ELF-1 (cell line): ENCODE results near the gene SPHK1.

ENCODE experiments used
- DNase-seq: peaks from one replicate; pipeline ENCODE4 v3.0.0-alpha.2; 2016; ENCODE audit warnings: low read depth, low spot score

SPHK1 gene

GRCh38 chr17:76384987-76385891 is 830 bp downstream of the SPHK1 start:
- peak; percentile 54 for DNase-seq

GRCh38 chr17:76385892-76386786 is 1.7 kb downstream of the SPHK1 start:
- peak; percentile 89 for DNase-seq

- no peak for DNase-seq
Measured at GRCh38 chr17:76386966-76387765, 2.8 kb downstream of the SPHK1 start.

- no peak for DNase-seq
Measured at GRCh38 chr17:76388966-76389888, 4.8 kb downstream of the SPHK1 start.

DNA sequence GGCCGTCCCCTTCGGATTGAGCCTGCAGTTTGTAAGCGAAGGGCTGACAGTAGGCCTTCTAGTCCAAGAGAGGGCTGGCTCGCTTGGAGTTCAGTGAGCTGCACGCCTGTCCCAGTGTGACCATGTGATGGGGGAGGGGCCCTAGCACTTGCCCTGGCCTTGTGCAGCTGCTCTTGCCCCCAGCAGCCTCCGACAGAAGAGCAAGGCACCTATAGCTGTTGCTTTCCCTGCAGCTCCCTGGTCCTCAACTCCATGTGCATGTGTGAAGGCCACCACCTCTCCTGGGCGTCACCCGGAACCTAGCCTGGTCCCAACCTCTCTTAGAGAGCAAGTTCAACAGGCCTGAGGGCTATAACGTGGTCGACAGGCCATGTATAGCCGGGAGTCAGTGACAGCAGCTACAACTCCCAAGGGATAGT is 5.6 kb downstream of the SPHK1 start:
- DNase-seq = peak; percentile 47

DNA sequence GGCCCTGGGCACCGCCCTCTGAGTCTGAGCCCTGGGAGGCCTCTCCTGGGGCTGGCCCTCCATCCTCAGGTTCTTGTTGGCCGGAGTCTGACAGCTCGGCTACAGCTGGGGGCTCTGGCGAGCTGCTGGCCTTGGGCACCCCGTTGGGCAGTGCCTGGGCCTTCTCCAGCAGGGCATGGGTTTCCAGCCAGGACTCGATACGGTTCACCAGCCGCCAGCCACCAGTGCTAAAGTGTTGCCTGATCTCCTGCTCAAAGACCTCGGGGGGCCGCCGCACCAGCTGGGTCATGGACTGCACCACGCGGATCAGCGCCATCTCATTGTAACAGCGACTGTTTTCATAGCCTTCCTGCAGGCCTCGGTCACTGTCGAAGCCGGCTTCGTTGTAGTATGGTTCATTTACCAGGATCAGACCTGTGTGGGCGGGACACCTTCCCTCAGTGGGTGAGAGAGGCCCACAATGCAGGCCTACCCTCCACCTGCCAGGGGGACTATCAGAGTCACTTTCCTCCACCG is 6.8 kb downstream of the SPHK1 start:
- no peak for DNase-seq

GRCh38 chr17:76394166-76394565 is 9.8 kb downstream of the SPHK1 start:
- DNase-seq = no peak

DNA sequence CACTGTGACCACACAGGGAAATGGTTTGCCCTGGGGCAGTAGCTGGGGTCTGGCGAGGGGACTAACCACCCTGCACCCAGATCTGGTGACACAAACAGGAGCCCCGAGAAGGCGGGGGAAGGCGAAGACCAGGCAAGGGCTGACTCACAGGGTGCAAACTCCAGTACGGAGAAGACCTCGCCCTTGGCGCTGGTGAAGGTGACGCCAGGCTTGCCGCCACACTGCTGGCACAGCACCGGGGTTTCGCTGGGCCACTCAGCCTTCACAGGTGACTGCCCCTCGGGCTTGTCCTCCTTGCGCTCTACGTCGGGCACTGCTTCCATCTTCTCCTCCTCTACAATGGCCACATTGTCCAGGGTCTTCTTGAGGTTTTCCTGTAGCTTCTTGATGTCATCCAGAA is 11.6 kb downstream of the SPHK1 start:
- DNase-seq = no peak

GRCh38 chr17:76397184-76397583 is 12.8 kb downstream of the SPHK1 start:
- no peak for DNase-seq

DNA sequence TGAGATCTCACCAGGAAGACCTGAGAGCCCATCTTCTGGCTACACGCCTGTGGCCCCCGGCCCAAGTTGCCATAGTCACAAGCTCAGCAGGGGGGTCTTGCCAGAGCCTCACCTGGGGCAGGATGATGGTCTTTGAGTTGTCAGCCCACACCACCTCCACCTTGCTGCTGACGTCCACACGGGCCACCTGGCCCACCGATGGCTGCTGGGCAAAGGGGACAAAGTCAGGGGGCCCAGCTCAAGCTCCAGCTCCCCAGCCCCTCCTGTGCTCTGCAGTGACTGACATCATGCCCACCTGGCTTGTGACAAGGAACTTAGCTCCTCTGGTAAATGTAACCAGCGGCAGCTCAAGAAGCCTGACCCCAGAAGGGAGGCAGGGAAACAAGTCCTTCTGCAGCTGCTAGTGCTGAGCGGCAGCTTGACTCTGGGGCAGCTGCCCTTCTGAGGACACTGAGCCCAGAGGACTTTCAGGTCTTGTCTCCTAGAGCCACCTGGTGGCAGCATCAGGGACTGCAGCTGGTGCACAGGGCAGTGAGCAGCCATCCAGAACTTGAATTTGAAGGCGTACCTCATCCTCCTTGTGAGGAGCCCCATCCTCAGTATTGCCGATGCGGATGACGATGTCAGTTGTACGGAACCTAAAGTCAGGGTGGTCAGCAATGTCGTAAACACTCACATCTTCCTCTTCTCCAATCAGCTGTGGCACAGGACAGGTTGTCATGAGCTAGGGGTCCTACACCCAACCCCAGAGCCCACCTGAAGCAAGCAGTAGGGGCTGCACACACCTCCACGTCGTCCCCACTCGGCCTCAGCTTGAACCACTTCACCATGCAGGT is 13.5 kb downstream of the SPHK1 start:
- peak; percentile 86 for DNase-seq

- no peak for DNase-seq
Measured at GRCh38 chr17:76398523-76399174, 14.2 kb downstream of the SPHK1 start.

GRCh38 chr17:76399175-76400172 is 15.1 kb downstream of the SPHK1 start:
- no peak for DNase-seq

DNA sequence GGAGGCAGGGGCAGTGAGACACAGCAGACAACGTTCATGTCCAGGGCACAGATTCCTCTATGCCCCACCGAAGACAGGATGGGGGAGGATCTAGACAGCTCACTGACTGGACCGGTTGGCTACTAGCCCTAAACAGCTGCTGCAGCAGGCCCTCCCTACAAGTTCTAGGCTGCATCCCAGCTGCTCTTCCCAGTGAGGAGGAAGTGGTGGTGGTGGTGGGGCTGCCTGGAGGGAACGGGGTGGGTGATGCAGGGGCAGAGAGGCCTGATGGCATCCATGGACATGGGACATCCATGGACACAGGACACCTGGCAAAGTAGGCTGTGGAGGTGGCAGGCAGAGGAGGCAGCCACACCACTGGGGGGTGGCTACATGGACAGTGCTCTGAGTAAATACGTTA is 18.3 kb downstream of the SPHK1 start:
- DNase-seq = no peak

GRCh38 chr17:76404256-76404655 is 19.8 kb downstream of the SPHK1 start:
- DNase-seq = no peak

DNA sequence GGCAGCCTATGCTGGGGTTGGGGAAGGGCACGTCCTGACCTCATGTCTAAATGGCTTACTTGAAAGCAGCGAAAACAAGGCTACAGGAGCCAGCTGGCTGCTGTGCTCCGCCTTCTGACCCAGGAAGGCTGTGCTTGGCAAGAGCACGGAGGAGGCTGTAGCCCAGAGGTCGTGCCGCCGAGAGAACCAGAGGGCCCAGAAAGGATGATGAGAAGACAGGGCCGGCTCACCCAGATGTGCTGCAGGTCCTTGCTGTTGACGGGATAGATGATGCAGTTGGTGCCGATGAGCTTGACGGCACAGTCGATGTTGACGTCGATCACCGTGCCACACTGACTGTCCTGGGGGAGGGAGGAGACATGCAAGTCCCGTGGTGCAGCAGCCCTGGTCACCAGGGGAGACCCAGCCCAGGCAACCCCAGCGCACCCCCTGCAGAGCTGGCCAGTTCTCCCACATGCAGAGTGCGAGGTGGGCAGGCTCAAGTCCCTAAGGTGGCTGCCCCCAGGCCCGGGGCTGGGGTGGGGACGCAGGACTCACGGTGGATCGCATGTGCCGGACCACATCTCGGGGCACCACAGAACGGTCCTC is 20.7 kb downstream of the SPHK1 start:
- DNase-seq = no peak

- DNase-seq = no peak
Measured at GRCh38 chr17:76405607-76405966, 21.2 kb downstream of the SPHK1 start.

GRCh38 chr17:76405967-76406647 is 21.7 kb downstream of the SPHK1 start:
- DNase-seq = no peak
